Measurements from ENCODE around the gene CES4A. TPM values are rescaled to one million over a fixed set of nuclear protein-coding genes. Genes with fewer than 3 reads are reported as not detected.

Gene CES4A
- total RNA-seq, 1 experiment from 2014 or later: 1.9 TPM

DNA sequence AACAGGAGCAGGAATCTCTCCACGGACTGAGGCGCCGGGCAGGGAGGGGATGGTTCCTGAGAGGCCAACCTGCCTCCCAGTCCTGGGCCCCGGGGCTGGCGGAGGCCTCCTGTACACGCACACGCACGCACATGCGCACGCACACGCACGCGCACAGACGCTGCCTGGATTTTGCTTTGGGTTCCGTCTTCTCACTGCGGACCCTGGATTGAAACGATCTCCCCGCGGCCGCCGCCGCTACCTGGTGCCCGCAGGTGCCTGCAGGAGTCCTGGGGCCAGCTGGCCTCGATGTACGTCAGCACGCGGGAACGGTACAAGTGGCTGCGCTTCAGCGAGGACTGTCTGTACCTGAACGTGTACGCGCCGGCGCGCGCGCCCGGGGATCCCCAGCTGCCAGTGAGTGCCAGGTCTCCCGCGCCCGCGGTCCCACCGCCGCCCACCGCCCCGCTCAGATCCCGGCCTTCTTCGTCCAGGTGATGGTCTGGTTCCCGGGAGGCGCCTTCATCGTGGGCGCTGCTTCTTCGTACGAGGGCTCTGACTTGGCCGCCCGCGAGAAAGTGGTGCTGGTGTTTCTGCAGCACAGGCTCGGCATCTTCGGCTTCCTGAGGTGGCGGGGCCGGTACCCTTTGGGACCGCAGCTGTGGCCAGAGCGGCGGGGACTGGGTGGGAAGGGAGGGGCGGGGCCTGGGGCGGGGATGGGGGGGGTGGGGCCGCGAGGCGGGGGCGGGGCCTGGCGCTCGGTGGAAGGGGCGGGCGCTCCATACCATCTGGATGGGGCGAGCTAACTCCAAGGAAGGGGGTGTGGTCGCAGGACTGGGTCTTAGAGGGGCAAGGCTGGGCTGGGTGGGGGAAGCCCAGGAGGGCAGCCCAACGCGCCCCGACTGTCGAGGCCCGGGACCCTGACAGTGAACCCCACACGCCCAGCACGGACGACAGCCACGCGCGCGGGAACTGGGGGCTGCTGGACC, 12.3 kb downstream of the CES4A start:
- Histone ChIP-seq H2AFZ (ENCODE audit: low read length) (no peak overlapping the region), H4K8ac (replicated peaks; ENCODE audit: insufficient read length, low read depth, low read length) (no peak overlapping the region), H2BK20ac (ENCODE audit: low read depth, low read length, poor library complexity, severe bottlenecking) (no peak overlapping the region), H3K27ac (ENCODE audit: insufficient read length, low read depth, low read length) (no peak overlapping the region), H2BK12ac (ENCODE audit: insufficient read length, low read depth, low read length) (no peak overlapping the region), H3K4me1 (ENCODE audit: insufficient read depth, low read length) (no peaks in the 10 kb centered on the region), H3K14ac (ENCODE audit: insufficient read depth, low read length) (no peak overlapping the region; the same call in 1 of the 2 replicates), H3K4me2 (ENCODE audit: insufficient read depth, insufficient read length, low read length) (peak overlapping the region; percentile 44), H4K20me1 (ENCODE audit: control insufficient read depth, insufficient read depth, insufficient read length) (no peaks in the 10 kb centered on the region), H3K79me1 (ENCODE audit: insufficient read depth, low read depth, low read length, poor library complexity, severe bottlenecking) (no peaks in the 10 kb centered on the region), H3K9me3 (ENCODE audit: control insufficient read depth, low read depth, low read length) (no peaks in the 10 kb centered on the region), H2AK5ac (ENCODE audit: insufficient read length, low read length) (no peak overlapping the region), H3K18ac (ENCODE audit: insufficient read length, low read depth, low read length) (no peak overlapping the region), H4K91ac (ENCODE audit: insufficient read length, low read depth, low read length) (no peak overlapping the region), H3K79me2 (ENCODE audit: insufficient read depth, low read length) (no peaks in the 10 kb centered on the region), H3K56ac (ENCODE audit: insufficient read length, low read depth, low read length) (no peak overlapping the region), H2BK120ac (ENCODE audit: low read depth, low read length, poor library complexity, severe bottlenecking) (no peak overlapping the region), H3K4ac (ENCODE audit: low read depth, low read length) (no peak overlapping the region), H3K23ac (ENCODE audit: insufficient read length, low read depth, low read length) (no peak overlapping the region), H3K9ac (ENCODE audit: extremely low read depth, insufficient read length, low read length) (no peak overlapping the region), H2BK5ac (ENCODE audit: insufficient read length, low read length) (no peak overlapping the region), H3K23me2 (ENCODE audit: insufficient read length, low read depth, low read length, poor library complexity, severe bottlenecking) (peaks cover 11% of the 10 kb centered on the region), H3K27me3 (ENCODE audit: insufficient read depth, low read length) (peaks cover 9% of the 10 kb centered on the region; the same call in 1 of the 2 replicates), H4K5ac (ENCODE audit: insufficient read length, low read depth, low read length) (no peak overlapping the region), H2BK15ac (ENCODE audit: low read depth, low read length) (no peak overlapping the region), H3T11ph (ENCODE audit: low read length) (no peak overlapping the region)
- Mint-ChIP-seq H3K9me3 (no peaks in the 10 kb centered on the region; a peak in 1 of 5 replicates), H3K36me3 (ENCODE audit: insufficient read depth in 1 of 3, low read depth in 3 of 3) (no peaks in the 10 kb centered on the region), H3K4me3 (peak overlapping the region; percentile 66 to 78), H3K27ac (no peak overlapping the region), H3K27me3 (ENCODE audit: low read depth) (peaks cover 79% of the 10 kb centered on the region), H3K4me1 (peaks cover 0 to 12% of the 10 kb centered on the region in 2 experiments; a peak in 2 of 4 replicates)
- TF ChIP-seq, protein P1, sequence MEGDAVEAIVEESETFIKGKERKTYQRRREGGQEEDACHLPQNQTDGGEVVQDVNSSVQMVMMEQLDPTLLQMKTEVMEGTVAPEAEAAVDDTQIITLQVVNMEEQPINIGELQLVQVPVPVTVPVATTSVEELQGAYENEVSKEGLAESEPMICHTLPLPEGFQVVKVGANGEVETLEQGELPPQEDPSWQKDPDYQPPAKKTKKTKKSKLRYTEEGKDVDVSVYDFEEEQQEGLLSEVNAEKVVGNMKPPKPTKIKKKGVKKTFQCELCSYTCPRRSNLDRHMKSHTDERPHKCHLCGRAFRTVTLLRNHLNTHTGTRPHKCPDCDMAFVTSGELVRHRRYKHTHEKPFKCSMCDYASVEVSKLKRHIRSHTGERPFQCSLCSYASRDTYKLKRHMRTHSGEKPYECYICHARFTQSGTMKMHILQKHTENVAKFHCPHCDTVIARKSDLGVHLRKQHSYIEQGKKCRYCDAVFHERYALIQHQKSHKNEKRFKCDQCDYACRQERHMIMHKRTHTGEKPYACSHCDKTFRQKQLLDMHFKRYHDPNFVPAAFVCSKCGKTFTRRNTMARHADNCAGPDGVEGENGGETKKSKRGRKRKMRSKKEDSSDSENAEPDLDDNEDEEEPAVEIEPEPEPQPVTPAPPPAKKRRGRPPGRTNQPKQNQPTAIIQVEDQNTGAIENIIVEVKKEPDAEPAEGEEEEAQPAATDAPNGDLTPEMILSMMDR (conservative IDR thresholded peaks at IDR 0.05): no peak
- WGBS (ENCODE audit: extremely low coverage, insufficient read length, low lambda C conversion rate): no CpG with 5 or more reads among the region's 89 CpGs
- DNase-seq: peak; percentile 80

Data from H9 (cell line).